Activated CD4-positive, alpha-beta T cell treated with anti-CD3 and anti-CD28 coated beads, Interleukin-2, amount 50 U/mL, for 24 hours (primary cell): ENCODE measurements around the gene CCDC39.
A peak's percentile ranks its signal among the peaks of the same experiment; 100 is the strongest.
"Not testable (repeated sequence)": the region's sequence is repeated elsewhere in the genome, so short reads cannot be mapped to it uniquely, and the experiment has no call there.

ENCODE experiments used
- DNase-seq, 2 donors: peaks; one replicate each; pipeline ENCODE4 v3.0.0-alpha.2; 2020; ENCODE audit warnings: low read depth in 1 of 2, low spot score in 1 of 2

The CCDC39 gene

GRCh38 chr3:180624714-180625113 lies 54.6 kb downstream of the CCDC39 start:
- no peak for DNase-seq

GRCh38 chr3:180619723-180620122 lies 59.6 kb downstream of the CCDC39 start:
- no peak for DNase-seq

GRCh38 chr3:180618563-180618962 lies 60.7 kb downstream of the CCDC39 start:
- DNase-seq, result not testable (repeated sequence)

- no peak for DNase-seq
Observed at GRCh38 chr3:180617049-180617448, 62.2 kb downstream of the CCDC39 start.

GRCh38 chr3:180615954-180616353 lies 63.3 kb downstream of the CCDC39 start:
- DNase-seq, result no peak

- no peak for DNase-seq
Observed at GRCh38 chr3:180612364-180612763, 66.9 kb downstream of the CCDC39 start.

- no peak for DNase-seq
Observed at GRCh38 chr3:180611006-180611405, 68.3 kb downstream of the CCDC39 start.

- peak; percentile 85 to 91 for DNase-seq
Observed at GRCh38 chr3:180601688-180602666, 77.3 kb downstream of the CCDC39 start, which contains the start of gene TTC14. TSS of gene TTC14 (plus strand) at chr3:180602163. CDS start at chr3:180602262, 99 bp downstream.

GRCh38 chr3:180600473-180600872 lies 78.8 kb downstream of the CCDC39 start:
- no peak for DNase-seq

GRCh38 chr3:180595559-180595935 lies 83.7 kb downstream of the CCDC39 start:
- DNase-seq, result no peak

GRCh38 chr3:180594631-180595558 lies 84.4 kb downstream of the CCDC39 start:
- no peak for DNase-seq

- not testable (repeated sequence) for DNase-seq
Observed at GRCh38 chr3:180593631-180594030, 85.7 kb downstream of the CCDC39 start.

GRCh38 chr3:180590396-180590795 lies 88.9 kb downstream of the CCDC39 start:
- no peak for DNase-seq

GRCh38 chr3:180580934-180581333 lies 98.4 kb downstream of the CCDC39 start:
- no peak for DNase-seq

GRCh38 chr3:180575571-180575970 lies 103.7 kb downstream of the CCDC39 start:
- DNase-seq, result no peak

- DNase-seq, result no peak
Observed at GRCh38 chr3:180571831-180572598, 107.3 kb downstream of the CCDC39 start.

GRCh38 chr3:180570238-180570637 lies 109.1 kb downstream of the CCDC39 start:
- no peak for DNase-seq

- DNase-seq, result no peak
Observed at GRCh38 chr3:180564676-180565075, 114.6 kb downstream of the CCDC39 start.
